Mesenchymal stem cell (in vitro differentiated cells and primary cell): ENCODE data around the gene MRAP.

ENCODE experiments used
- DNase-seq: peaks from one replicate; pipeline ENCODE4 v3.0.0-alpha.2; 2013
- H2AFZ ChIP-seq: one replicate; pipeline ENCODE4 v1.6.1; 2013; ENCODE audit warnings: low read depth, mild to moderate bottlenecking, control low read depth, inconsistent platforms, low read length, moderate library complexity
- H2AK5ac ChIP-seq: 2 replicates; pipeline ENCODE4 v1.6.1; 2013; ENCODE audit warnings: low read length, moderate library complexity, mild to moderate bottlenecking, inconsistent platforms; ENCODE audit not compliant: severe bottlenecking
- H2BK120ac ChIP-seq: one replicate; pipeline ENCODE4 v1.6.1; 2013; ENCODE audit warnings: low read depth, mild to moderate bottlenecking, inconsistent platforms, low read length, moderate library complexity
- H2BK12ac ChIP-seq, 2 experiments: one replicate each; pipeline ENCODE4 v1.6.1; 2013; ENCODE audit warnings: inconsistent platforms in 2 of 2, low read length in 2 of 2, mild to moderate bottlenecking in 2 of 2, moderate library complexity in 2 of 2, control low read depth in 1 of 2
- H2BK15ac ChIP-seq: one replicate; pipeline ENCODE4 v1.6.1; 2013; ENCODE audit warnings: mild to moderate bottlenecking, low read depth, inconsistent platforms; ENCODE audit not compliant: poor library complexity, severe bottlenecking
- H2BK5ac ChIP-seq: 2 replicates; pipeline ENCODE4 v1.6.1; 2013; ENCODE audit warnings: low read depth, mild to moderate bottlenecking, low read length, control low read depth, inconsistent platforms; ENCODE audit not compliant: poor library complexity, severe bottlenecking
- H3K14ac ChIP-seq, 2 experiments: one replicate each; pipeline ENCODE4 v1.6.1; 2013; ENCODE audit warnings: inconsistent platforms in 2 of 2, low read length in 2 of 2, control low read depth in 1 of 2, mild to moderate bottlenecking in 1 of 2, moderate library complexity in 1 of 2
- H3K18ac ChIP-seq, 2 experiments: one replicate each; pipeline ENCODE4 v1.6.1; 2013; ENCODE audit warnings: inconsistent platforms in 2 of 2, low read length in 2 of 2, control low read depth in 1 of 2, low read depth in 1 of 2, mild to moderate bottlenecking in 1 of 2
- H3K23ac ChIP-seq, 2 experiments: one replicate each; pipeline ENCODE4 v1.6.1; 2013; ENCODE audit warnings: inconsistent platforms in 2 of 2, low read length in 2 of 2, mild to moderate bottlenecking in 2 of 2, moderate library complexity in 2 of 2, control low read depth in 1 of 2
- H3K27ac ChIP-seq: 2 replicates; pipeline ENCODE4 v1.5.1; 2013; ENCODE audit warnings: mild to moderate bottlenecking, moderate library complexity, low read length, control low read depth, inconsistent platforms; ENCODE audit not compliant: poor library complexity, severe bottlenecking
- H3K27me3 ChIP-seq, 2 experiments: 2 replicates each; pipeline versions ENCODE4 v1.6.1 to v1.7.0; 2013; ENCODE audit warnings: low read length in 2 of 2, mild to moderate bottlenecking in 2 of 2, moderate library complexity in 2 of 2, control low read depth in 1 of 2, inconsistent platforms in 1 of 2; ENCODE audit not compliant: control insufficient read depth in 1 of 2, insufficient read depth in 1 of 2
- H3K36me3 ChIP-seq, 2 experiments: 2 replicates each; pipeline versions ENCODE4 v1.6.1 to v1.7.0; 2013; ENCODE audit warnings: low read length in 2 of 2, control low read depth in 1 of 2, inconsistent platforms in 1 of 2, low read depth in 1 of 2, mild to moderate bottlenecking in 1 of 2; ENCODE audit not compliant: insufficient read depth in 2 of 2, control insufficient read depth in 1 of 2
- H3K4ac ChIP-seq, 2 experiments: one replicate each; pipeline ENCODE4 v1.6.1; 2013; ENCODE audit warnings: inconsistent platforms in 2 of 2, low read length in 2 of 2, mild to moderate bottlenecking in 2 of 2, moderate library complexity in 2 of 2, control low read depth in 1 of 2, low read depth in 1 of 2
- H3K4me1 ChIP-seq: 2 replicates; pipeline ENCODE4 v1.6.1; 2013; ENCODE audit warnings: low read depth, low read length, control low read depth; ENCODE audit not compliant: control insufficient read depth, insufficient read depth
- H3K4me2 ChIP-seq: 2 replicates; pipeline ENCODE4 v1.6.1; 2013; ENCODE audit warnings: low read length, mild to moderate bottlenecking, inconsistent platforms; ENCODE audit not compliant: poor library complexity, severe bottlenecking
- H3K4me3 ChIP-seq, 2 experiments: 2 replicates each; pipeline versions ENCODE4 v1.5.1 to v1.7.0; 2013; ENCODE audit warnings: low read length in 2 of 2, mild to moderate bottlenecking in 2 of 2, control low read depth in 1 of 2, low read depth in 1 of 2; ENCODE audit not compliant: insufficient read depth in 1 of 2
- H3K79me1 ChIP-seq: replicated peaks from 2 replicates; pipeline ENCODE4 v1.6.1; 2013; ENCODE audit warnings: mild to moderate bottlenecking, control low read depth, low read length, inconsistent platforms; ENCODE audit not compliant: poor library complexity, severe bottlenecking
- H3K9ac ChIP-seq: 2 replicates; pipeline ENCODE4 v1.7.0; 2013; ENCODE audit warnings: mild to moderate bottlenecking, low read length, moderate library complexity
- H3K9me3 ChIP-seq: 2 replicates; pipeline ENCODE4 v1.7.0; 2013; ENCODE audit warnings: mild to moderate bottlenecking, low read length; ENCODE audit not compliant: control insufficient read depth
- H4K8ac ChIP-seq: one replicate; pipeline ENCODE4 v1.6.1; 2013; ENCODE audit warnings: inconsistent platforms, mild to moderate bottlenecking, low read length, moderate library complexity
- H4K91ac ChIP-seq: one replicate; pipeline ENCODE4 v1.6.1; 2013; ENCODE audit warnings: mild to moderate bottlenecking, low read length, inconsistent platforms
- WGBS: methylation state at CpG from one replicate; pipeline ENCODE4 v1.1.7; 2013; ENCODE audit warnings: mixed read lengths; 5-methylcytosine and 5-hydroxymethylcytosine counted together

The MRAP gene

DNA sequence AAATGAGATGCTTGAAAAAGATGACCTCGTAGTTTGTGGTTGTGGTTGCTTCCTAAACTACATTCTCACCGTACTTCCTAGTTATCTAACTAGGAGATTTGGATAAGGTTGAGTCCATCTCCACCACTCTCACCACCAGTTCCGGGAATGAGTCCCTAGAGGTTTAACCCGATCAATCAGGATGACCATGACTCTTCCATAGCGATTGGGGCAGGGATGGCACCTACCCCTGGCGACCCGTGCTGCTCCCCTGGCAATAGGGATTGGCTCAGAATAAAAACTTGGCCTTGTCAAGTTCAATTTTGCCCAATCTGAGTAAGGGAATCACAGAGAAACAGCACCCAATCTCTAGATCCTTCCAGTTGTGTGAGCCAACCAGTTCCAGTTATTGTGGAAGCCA, 17.1 kb upstream of the MRAP start:
- WGBS, result 95% methylated on average over 7 of the region's 7 CpGs
- Histone ChIP-seq H3K4me1 (peaks cover 9% of the 10 kb centered on the region), H3K4ac (no peak overlapping the region)

DNA sequence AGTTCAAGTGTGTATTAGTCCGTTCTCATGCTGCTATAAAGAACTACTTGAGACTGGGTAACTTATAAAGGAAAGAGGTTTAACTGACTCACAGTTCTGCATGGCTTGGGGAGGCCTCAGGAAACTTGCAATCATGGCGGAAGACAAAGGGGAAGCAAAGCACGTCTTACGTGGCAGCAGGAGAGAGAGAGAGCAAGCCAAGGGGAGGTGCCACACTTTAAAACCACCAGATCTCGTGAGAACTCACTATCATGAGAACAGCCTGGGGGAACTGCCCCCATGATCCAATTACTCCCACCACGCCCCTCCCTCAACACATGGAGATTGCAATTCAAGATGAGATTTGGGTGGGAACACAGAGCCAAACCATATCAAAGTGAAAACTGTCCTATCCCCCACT, 15.7 kb upstream of the MRAP start:
- Histone ChIP-seq H3K9me3 (peaks cover 5% of the 10 kb centered on the region), H2BK15ac (no peak overlapping the region), H2BK12ac (no peak overlapping the region), H3K18ac (no peak overlapping the region), H4K91ac (no peak overlapping the region), H3K79me1 (peaks cover 18% of the 10 kb centered on the region), H3K14ac (no peak overlapping the region), H3K36me3 (peaks cover 13 to 26% of the 10 kb centered on the region in 2 experiments), H2BK5ac (no peak overlapping the region), H2AK5ac (no peak overlapping the region), H4K8ac (no peak overlapping the region), H3K27ac (no peak overlapping the region), H3K23ac (no peak overlapping the region), H3K27me3 (no peaks in the 10 kb centered on the region), H3K9ac (no peak overlapping the region), H3K4me1 (peaks cover 6% of the 10 kb centered on the region), H2BK120ac (no peak overlapping the region), H3K4ac (no peak overlapping the region), H3K4me3 (no peak overlapping the region), H2AFZ (no peak overlapping the region), H3K4me2 (no peak overlapping the region)
- no peak for DNase-seq
- 68% methylated on average over 5 of the region's 6 CpGs for WGBS

More for the DNA sequence above, 17.1 kb upstream of the MRAP start:
- H2BK120ac ChIP-seq, result no peak overlapping the region
- no peak overlapping the region for H2BK12ac ChIP-seq
- no peak overlapping the region for H2AK5ac ChIP-seq
- no peaks in the 10 kb centered on the region for H3K27me3 ChIP-seq
- H3K4me2 ChIP-seq, result no peak overlapping the region
- peaks cover 13 to 26% of the 10 kb centered on the region in 2 experiments for H3K36me3 ChIP-seq
- no peak overlapping the region for H2BK15ac ChIP-seq
- no peak overlapping the region for H2AFZ ChIP-seq
- H4K91ac ChIP-seq, result no peak overlapping the region
- no peak overlapping the region for H3K27ac ChIP-seq
- H3K14ac ChIP-seq, result no peak overlapping the region
- H3K4me3 ChIP-seq, result no peak overlapping the region
- H3K18ac ChIP-seq, result no peak overlapping the region
- no peak overlapping the region for H3K9ac ChIP-seq
- peak overlapping the region; percentile 37 for H4K8ac ChIP-seq
- no peak overlapping the region for H3K23ac ChIP-seq
- no peak for DNase-seq
- H3K79me1 ChIP-seq, result peaks cover 25% of the 10 kb centered on the region
- no peak overlapping the region for H2BK5ac ChIP-seq
- H3K9me3 ChIP-seq, result peaks cover 5% of the 10 kb centered on the region

DNA sequence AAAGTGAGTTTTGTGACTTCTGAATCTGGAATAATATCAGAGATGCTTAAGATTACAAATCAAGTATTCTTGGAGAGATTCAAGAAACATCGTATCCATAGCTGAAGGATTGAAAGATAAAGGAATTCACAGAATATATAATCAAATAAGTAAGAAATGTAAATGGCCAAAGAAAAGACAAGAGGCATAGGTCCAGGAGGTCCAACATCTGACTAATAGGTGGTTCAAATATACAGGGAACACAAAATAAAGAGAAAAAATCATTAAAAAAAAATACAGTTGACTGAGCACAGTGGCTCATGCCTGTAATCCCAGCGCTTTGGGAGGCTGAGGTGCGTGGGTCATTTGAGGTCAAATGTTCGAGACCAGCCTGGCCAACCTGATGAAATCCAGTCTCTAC, 13.2 kb upstream of the MRAP start:
- Histone ChIP-seq H3K4me1 (no peaks in the 10 kb centered on the region), H3K36me3 (peaks cover 13 to 26% of the 10 kb centered on the region in 2 experiments), H3K4ac (no peak overlapping the region), H4K8ac (no peak overlapping the region), H3K18ac (no peak overlapping the region), H3K14ac (no peak overlapping the region), H2BK15ac (no peak overlapping the region), H2AFZ (no peak overlapping the region), H3K4me2 (no peak overlapping the region), H3K4me3 (no peak overlapping the region), H4K91ac (no peak overlapping the region), H3K79me1 (peaks cover 3% of the 10 kb centered on the region), H2BK12ac (no peak overlapping the region), H2BK5ac (no peak overlapping the region), H3K27me3 (no peaks in the 10 kb centered on the region), H3K9me3 (peaks cover 5% of the 10 kb centered on the region), H3K23ac (no peak overlapping the region), H3K27ac (no peak overlapping the region), H3K9ac (no peak overlapping the region), H2AK5ac (no peak overlapping the region), H2BK120ac (no peak overlapping the region)
- no peak for DNase-seq
- 97% methylated on average over 3 of the region's 4 CpGs for WGBS

DNA sequence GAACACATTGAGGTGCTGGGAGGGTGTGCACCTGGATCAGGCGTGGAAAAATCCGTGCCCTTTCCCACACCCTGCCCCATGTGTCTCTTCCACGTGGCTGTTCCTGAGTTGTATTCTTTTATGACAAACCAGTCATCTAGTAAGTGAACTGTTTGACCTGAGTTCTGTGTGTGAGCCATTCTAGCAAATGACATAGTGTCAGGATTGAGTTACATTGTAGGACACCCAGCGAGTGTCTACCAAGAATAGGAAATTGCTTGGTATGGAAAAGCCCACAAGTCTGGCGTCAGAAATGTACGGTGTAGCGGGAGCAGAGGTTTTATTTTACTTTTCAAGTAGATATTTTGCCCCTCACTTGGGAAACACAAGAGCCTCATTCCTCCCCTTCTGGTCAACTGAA, 1.2 kb upstream of the MRAP start:
- no peak for DNase-seq
- H4K8ac ChIP-seq, result no peak overlapping the region
- H2AK5ac ChIP-seq, result no peak overlapping the region
- peaks cover 9 to 34% of the 10 kb centered on the region in 2 experiments for H3K36me3 ChIP-seq
- peaks cover 8% of the 10 kb centered on the region for H3K79me1 ChIP-seq
- no peak overlapping the region for H2BK12ac ChIP-seq
- H3K4me2 ChIP-seq, result no peak overlapping the region
- H3K27me3 ChIP-seq, result no peaks in the 10 kb centered on the region
- no peak overlapping the region for H3K4me3 ChIP-seq
- H3K4me1 ChIP-seq, result no peaks in the 10 kb centered on the region
- no peaks in the 10 kb centered on the region for H3K9me3 ChIP-seq
- H3K4ac ChIP-seq, result no peak overlapping the region
- 95% methylated on average over 7 of the region's 7 CpGs for WGBS
- H2BK15ac ChIP-seq, result no peak overlapping the region
- no peak overlapping the region for H3K23ac ChIP-seq
- H3K9ac ChIP-seq, result no peak overlapping the region
- H2AFZ ChIP-seq, result no peak overlapping the region
- no peak overlapping the region for H3K27ac ChIP-seq
- H2BK120ac ChIP-seq, result no peak overlapping the region
- H4K91ac ChIP-seq, result no peak overlapping the region
- H3K18ac ChIP-seq, result no peak overlapping the region
- no peak overlapping the region for H2BK5ac ChIP-seq
- no peak overlapping the region for H3K14ac ChIP-seq
